Activated CD8-positive, alpha-beta T cell treated with anti-CD3 and anti-CD28 coated beads for 36 hours (primary cell): ENCODE measurements around the gene CLEC2B. TPM values are rescaled to one million over a fixed set of nuclear protein-coding genes. Genes with fewer than 3 reads are reported as not detected.
"Not testable (repeated sequence)": the region's sequence is repeated elsewhere in the genome, so short reads cannot be mapped to it uniquely, and the experiment has no call there.

Source experiments
- ATAC-seq: fragments of 200-7000 bp; cut with Tn5 transposase; one replicate; pipeline ENCODE4 v1.10.0; 2021; ENCODE audit warnings: mild to moderate bottlenecking, moderate library complexity
- CTCF ChIA-PET: fragments of 350-600 bp; sonication (Branson Sonifier 250); formaldehyde crosslinking; loops from one replicate; lab custom pipeline; 2021; ENCODE audit warnings: antibody characterized with exemption; lab: Charles Lee
- POLR2A ChIA-PET: fragments of 350-600 bp; sonication (Branson Sonifier 250); formaldehyde crosslinking; loops from one replicate; lab custom pipeline; 2021; ENCODE audit warnings: antibody characterized with exemption; lab: Charles Lee
- DNase-seq: peaks from one replicate; pipeline ENCODE4 v3.0.0-alpha.2; 2020
- H3K27ac Mint-ChIP-seq: one replicate; pipeline ENCODE4 v1.8.0; 2021; ENCODE audit warnings: mild to moderate bottlenecking, mixed read lengths
- H3K27me3 Mint-ChIP-seq: one replicate; pipeline ENCODE4 v1.8.0; 2021; ENCODE audit warnings: mixed read lengths
- H3K36me3 Mint-ChIP-seq: one replicate; pipeline ENCODE4 v1.8.0; 2021; ENCODE audit warnings: low read depth, mixed read lengths
- H3K4me1 Mint-ChIP-seq: one replicate; pipeline ENCODE4 v1.8.0; 2021; ENCODE audit warnings: low read depth, mixed read lengths
- H3K4me3 Mint-ChIP-seq: one replicate; pipeline ENCODE4 v1.8.0; 2021; ENCODE audit warnings: mild to moderate bottlenecking, moderate library complexity, mixed read lengths
- H3K9me3 Mint-ChIP-seq: one replicate; pipeline ENCODE4 v1.8.0; 2021; ENCODE audit warnings: mixed read lengths
- intact Hi-C: fragments of 100-400 bp; cut with micrococcal nuclease; formaldehyde crosslinking; loops from one replicate; pipeline ENCODE4 v1.10.0; 2022
- total RNA-seq, 2 experiments: library from RNA; stranded (reverse); gene quantifications; one replicate each; pipeline ENCODE4 v1.2.3, GENCODE V29; 2021
- TF ChIP-seq, protein P1 (sequence below): fragments of 200-600 bp; IDR thresholded peaks from one replicate; pipeline ENCODE4 v1.8.0; 2022; ENCODE audit warnings: antibody characterized with exemption, mild to moderate bottlenecking

The CLEC2B gene
- total RNA-seq, 2 experiments from 2014 or later: 38.4 to 43.2 TPM

DNA sequence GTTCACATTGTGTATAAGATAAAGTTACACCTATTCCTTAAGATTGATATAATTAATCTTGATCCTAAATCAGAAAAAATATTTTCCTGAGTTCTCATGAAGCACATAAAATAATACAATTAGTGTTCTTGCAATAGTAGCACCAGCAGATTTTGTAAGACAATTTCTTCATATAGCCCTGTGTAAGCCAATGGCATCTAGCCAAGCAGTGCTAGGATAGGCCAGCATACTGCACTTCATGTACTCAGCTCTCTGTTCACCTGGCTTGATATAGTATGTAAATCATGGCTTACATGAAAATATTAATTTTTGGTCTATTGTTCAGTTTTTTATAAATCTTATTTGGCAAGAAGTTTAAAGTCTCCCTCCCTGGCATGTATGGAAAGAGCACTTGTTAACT, 14.0 kb upstream of the CLEC2B start:
- DNase-seq (no peak), ATAC-seq (no peak)
- H3K9me3 Mint-ChIP-seq: no peaks in the 10 kb centered on the region
- no peaks in the 10 kb centered on the region for H3K27me3 Mint-ChIP-seq
- no peaks in the 10 kb centered on the region for H3K36me3 Mint-ChIP-seq
- ChIA-PET CTCF (interaction anchor here (1.4 kb wide), 1 partner anchor 69 kb away, joined by 3 read pairs; no protein-coding TSS in a partner anchor), POLR2A (no interaction called here)
- no peak overlapping the region for H3K27ac Mint-ChIP-seq
- TF ChIP-seq, protein P1, sequence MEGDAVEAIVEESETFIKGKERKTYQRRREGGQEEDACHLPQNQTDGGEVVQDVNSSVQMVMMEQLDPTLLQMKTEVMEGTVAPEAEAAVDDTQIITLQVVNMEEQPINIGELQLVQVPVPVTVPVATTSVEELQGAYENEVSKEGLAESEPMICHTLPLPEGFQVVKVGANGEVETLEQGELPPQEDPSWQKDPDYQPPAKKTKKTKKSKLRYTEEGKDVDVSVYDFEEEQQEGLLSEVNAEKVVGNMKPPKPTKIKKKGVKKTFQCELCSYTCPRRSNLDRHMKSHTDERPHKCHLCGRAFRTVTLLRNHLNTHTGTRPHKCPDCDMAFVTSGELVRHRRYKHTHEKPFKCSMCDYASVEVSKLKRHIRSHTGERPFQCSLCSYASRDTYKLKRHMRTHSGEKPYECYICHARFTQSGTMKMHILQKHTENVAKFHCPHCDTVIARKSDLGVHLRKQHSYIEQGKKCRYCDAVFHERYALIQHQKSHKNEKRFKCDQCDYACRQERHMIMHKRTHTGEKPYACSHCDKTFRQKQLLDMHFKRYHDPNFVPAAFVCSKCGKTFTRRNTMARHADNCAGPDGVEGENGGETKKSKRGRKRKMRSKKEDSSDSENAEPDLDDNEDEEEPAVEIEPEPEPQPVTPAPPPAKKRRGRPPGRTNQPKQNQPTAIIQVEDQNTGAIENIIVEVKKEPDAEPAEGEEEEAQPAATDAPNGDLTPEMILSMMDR: no peak
- intact Hi-C loops: no loop called here
- H3K4me1 Mint-ChIP-seq: peaks cover 13% of the 10 kb centered on the region
- H3K4me3 Mint-ChIP-seq: no peak overlapping the region

- Mint-ChIP-seq H3K4me3 (no peak overlapping the region), H3K27ac (no peak overlapping the region), H3K36me3 (no peaks in the 10 kb centered on the region), H3K9me3 (no peaks in the 10 kb centered on the region), H3K4me1 (peaks cover 13% of the 10 kb centered on the region), H3K27me3 (no peaks in the 10 kb centered on the region)
- ChIA-PET POLR2A (no interaction called here), CTCF (no interaction called here)
- DNase-seq: no peak
- intact Hi-C loops: no loop called here
- ATAC-seq: no peak
- TF ChIP-seq, protein P1: no peak
These were observed 12.8 kb upstream of the CLEC2B start for GRCh38 chr12:9881988-9882387.

GRCh38 chr12:9881246-9881645, 12.1 kb upstream of the CLEC2B start, which contains the start of gene KLRF2:
TSS of gene KLRF2 (plus strand) at chr12:9881489. CDS start at chr12:9881596, 107 bp downstream.
- intact Hi-C loops: no loop called here
- peaks cover 13% of the 10 kb centered on the region for H3K4me1 Mint-ChIP-seq
- no peaks in the 10 kb centered on the region for H3K36me3 Mint-ChIP-seq
- DNase-seq (no peak), ATAC-seq (no peak)
- no peak within 1 kb of the TSS for H3K27ac Mint-ChIP-seq
- ChIA-PET CTCF (no interaction called here), POLR2A (no interaction called here)
- H3K4me3 Mint-ChIP-seq: no peak within 1 kb of the TSS
- TF ChIP-seq, protein P1: no peak
- no peaks in the 10 kb centered on the region for H3K27me3 Mint-ChIP-seq
- H3K9me3 Mint-ChIP-seq: no peaks in the 10 kb centered on the region

DNA sequence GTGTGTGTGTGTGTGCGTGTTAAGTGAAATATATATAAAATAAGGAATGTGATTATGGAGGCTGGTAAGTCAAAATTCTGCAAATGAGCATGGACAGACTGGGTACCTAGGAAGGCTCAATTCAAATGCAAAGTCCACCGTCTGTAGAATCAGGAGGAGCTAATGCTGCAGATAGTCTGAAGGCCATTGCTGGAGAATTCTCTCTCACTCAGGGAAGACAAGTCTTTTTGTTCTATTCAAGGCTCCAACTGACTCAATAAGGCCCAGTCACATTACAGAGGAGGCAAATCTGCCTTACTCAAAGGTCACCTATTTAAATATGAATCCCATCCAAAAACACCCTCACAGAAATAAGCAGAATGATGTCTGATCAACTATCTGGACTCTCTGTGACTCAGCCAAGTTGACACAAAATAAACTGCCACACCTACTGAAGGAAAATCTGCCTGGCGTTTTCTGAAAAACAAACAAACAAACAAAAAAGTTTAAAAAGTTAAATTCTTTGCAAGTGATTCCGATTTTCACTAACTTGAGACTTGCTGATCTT, 11.5 kb upstream of the CLEC2B start:
- POLR2A ChIA-PET: no interaction called here
- no peaks in the 10 kb centered on the region for H3K9me3 Mint-ChIP-seq
- ATAC-seq (no peak), DNase-seq (no peak)
- H3K27me3 Mint-ChIP-seq: no peaks in the 10 kb centered on the region
- H3K27ac Mint-ChIP-seq: no peak overlapping the region
- intact Hi-C loops: no loop called here
- TF ChIP-seq, protein P1: no peak
- no peaks in the 10 kb centered on the region for H3K36me3 Mint-ChIP-seq
- CTCF ChIA-PET: interaction anchor here (0.8 kb wide), 1 partner anchor 42 kb away, joined by 4 read pairs; no protein-coding TSS in a partner anchor
- H3K4me1 Mint-ChIP-seq: peaks cover 13% of the 10 kb centered on the region
- H3K4me3 Mint-ChIP-seq: no peak overlapping the region

- POLR2A ChIA-PET, DNase-seq, ATAC-seq, H3K4me3 Mint-ChIP-seq, intact Hi-C loops, H3K27ac Mint-ChIP-seq, H3K36me3 Mint-ChIP-seq, H3K27me3 Mint-ChIP-seq, H3K9me3 Mint-ChIP-seq: not testable (repeated sequence)
- CTCF ChIA-PET: interaction anchor here (1.5 kb wide), 1 partner anchor 13 kb away, joined by 3 read pairs; no protein-coding TSS in a partner anchor
- H3K4me1 Mint-ChIP-seq: peaks cover 23% of the 10 kb centered on the region
These were observed 7.0 kb upstream of the CLEC2B start for GRCh38 chr12:9876120-9876519.
